ENCODE results near the gene TOGARAM2. TPM values are rescaled to one million over a fixed set of nuclear protein-coding genes. Genes with fewer than 3 reads are reported as not detected.

The TOGARAM2 gene
- total and polyA plus RNA-seq, 2 of the 8 experiments (the other 6 are each of a cell fraction or from before 2014, with no cell fraction given), result 0.42 to 1.4 TPM

GRCh38 chr2:28991460-28991859 lies 10.4 kb downstream of the TOGARAM2 start:
- no peak overlapping the region for H3K18ac ChIP-seq (ENCODE audit: extremely low read depth, low read length)
- H3K9ac ChIP-seq (replicated peaks in 1 of 4; ENCODE audit: extremely low read depth in 1 of 4, low read depth in 3 of 4, low read length in 3 of 4), result no peak overlapping the region
- H2BK12ac ChIP-seq (ENCODE audit: low read depth, low read length), result no peak overlapping the region
- CTCF ChIA-PET (ENCODE audit: partially characterized antibody), result interaction anchor here (0.6 to 1.3 kb wide), 4 partner anchors 35 to 317 kb away, joined by 3 to 4 read pairs (median 3); no protein-coding TSS in a partner anchor
- H3K27ac ChIP-seq (ENCODE audit: low read depth, low read length), result no peak overlapping the region
- no peak overlapping the region for H3K4ac ChIP-seq (replicated peaks; ENCODE audit: insufficient read length, low read depth, low read length)
- no peak overlapping the region for H2BK15ac ChIP-seq (ENCODE audit: low read length)
- DNase-seq (ENCODE audit: low read depth in 1 of 2, low spot score in 2 of 2), result no peak
- POLR2A ChIA-PET (ENCODE audit: partially characterized antibody), result no interaction called here
- no peak overlapping the region for H3K4me2 ChIP-seq (ENCODE audit: insufficient read depth in 1 of 2, low read depth in 2 of 2, low read length in 2 of 2)
- H3K23ac ChIP-seq (ENCODE audit: insufficient read length), result no peak overlapping the region
- H2BK20ac ChIP-seq (ENCODE audit: low read length), result no peak overlapping the region
- H2BK5ac ChIP-seq (ENCODE audit: low read depth, low read length), result no peak overlapping the region
- H3K27me3 ChIP-seq (replicated peaks in 1 of 4; ENCODE audit: control insufficient read depth in 3 of 4, extremely low read depth in 1 of 4, insufficient read depth in 3 of 4, low read length in 3 of 4), result no peaks in the 10 kb centered on the region
- no peak overlapping the region for H2AK5ac ChIP-seq (ENCODE audit: low read depth, low read length)
- H3K23me2 ChIP-seq (ENCODE audit: low read depth, low read length), result no peaks in the 10 kb centered on the region; the same call in 1 of the 2 replicates
- H4K5ac ChIP-seq (ENCODE audit: insufficient read length, low read depth, low read length), result no peak overlapping the region
- no peaks in the 10 kb centered on the region for H3K36me3 ChIP-seq (ENCODE audit: control insufficient read depth in 2 of 4, insufficient read depth in 4 of 4, low read length in 3 of 4)
- H4K91ac ChIP-seq (replicated peaks; ENCODE audit: insufficient read length, low read length), result no peak overlapping the region
- H3K79me2 ChIP-seq (ENCODE audit: control insufficient read depth in 1 of 2, insufficient read depth in 2 of 2, low read length in 2 of 2), result no peaks in the 10 kb centered on the region
- no peak overlapping the region for H2BK120ac ChIP-seq (replicated peaks; ENCODE audit: low read depth, low read length)
- no peak overlapping the region for H3K14ac ChIP-seq (ENCODE audit: insufficient read length)
- H3K56ac ChIP-seq (replicated peaks; ENCODE audit: insufficient read length, low read depth, low read length), result no peak overlapping the region
- H4K20me1 ChIP-seq (replicated peaks in 1 of 2; ENCODE audit: control insufficient read depth in 1 of 2, insufficient read depth in 2 of 2, low read length in 2 of 2), result no peaks in the 10 kb centered on the region
- WGBS, 2 experiments (ENCODE audit: extremely low coverage in 1 of 2, insufficient coverage in 1 of 2, insufficient read length in 1 of 2, insufficient replicate concordance in 2 of 2, low coverage in 1 of 2, low lambda C conversion rate in 2 of 2, missing lambda C conversion rate in 1 of 2), result 81% methylated on average over 8 of the region's 9 CpGs; no CpG with 5 or more reads in 1 of the 2 experiments
- H2AFZ ChIP-seq (ENCODE audit: low read length), result no peak overlapping the region
- H4K8ac ChIP-seq (ENCODE audit: extremely low read depth, insufficient read depth, low read length), result no peak overlapping the region
- no peak for FAIRE-seq
- H3K79me1 ChIP-seq (ENCODE audit: low read depth, low read length), result no peaks in the 10 kb centered on the region
- no peak overlapping the region for H3K4me3 ChIP-seq (ENCODE audit: extremely low read depth in 1 of 4, insufficient read depth in 2 of 4, low read depth in 3 of 4, low read length in 4 of 4)
- H3K9me3 ChIP-seq (ENCODE audit: insufficient read depth in 2 of 2, low read depth in 1 of 2, low read length in 1 of 2), result no peaks in the 10 kb centered on the region
- no peaks in the 10 kb centered on the region for H3K4me1 ChIP-seq (replicated peaks in 1 of 4; ENCODE audit: control insufficient read depth in 3 of 4, insufficient read depth in 4 of 4, low read length in 3 of 4)
- TF ChIP-seq MAFK (IDR thresholded peaks at IDR 0.05; ENCODE audit: low read depth, low read length) (no peak), TCF12 (IDR thresholded peaks at IDR 0.05; ENCODE audit: low read depth, low read length) (no peak), RBBP5 (IDR thresholded peaks at IDR 0.05; ENCODE audit: borderline replicate concordance, low read depth, low read length) (no peak), HDAC2 (IDR thresholded peaks at IDR 0.05; ENCODE audit: borderline replicate concordance in 1 of 2, low read depth in 2 of 2, low read length in 2 of 2) (no peak), EP300 (IDR thresholded peaks at IDR 0.05; ENCODE audit: borderline replicate concordance in 1 of 2, low read depth in 2 of 2, low read length in 2 of 2) (no peak), GABPA (IDR thresholded peaks at IDR 0.05; ENCODE audit: borderline replicate concordance, insufficient read depth, low read length) (no peak), RFX5 (IDR thresholded peaks at IDR 0.05; ENCODE audit: borderline replicate concordance, low read depth, low read length) (no peak), GTF2F1 (IDR thresholded peaks at IDR 0.05; ENCODE audit: borderline replicate concordance, low read depth, low read length) (no peak), RNF2 (IDR thresholded peaks at IDR 0.05; ENCODE audit: borderline replicate concordance, low read depth, low read length, missing control alignments, poor library complexity, severe bottlenecking) (no peak), ZNF274 (IDR thresholded peaks at IDR 0.05; ENCODE audit: borderline replicate concordance, extremely low read depth, low read length) (no peak)
- TF ChIP-seq, protein P1, sequence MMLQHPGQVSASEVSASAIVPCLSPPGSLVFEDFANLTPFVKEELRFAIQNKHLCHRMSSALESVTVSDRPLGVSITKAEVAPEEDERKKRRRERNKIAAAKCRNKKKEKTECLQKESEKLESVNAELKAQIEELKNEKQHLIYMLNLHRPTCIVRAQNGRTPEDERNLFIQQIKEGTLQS (IDR thresholded peaks at IDR 0.05; ENCODE audit: insufficient read depth, low read depth, low read length), result no peak

Data from H1 (cell line).